NCI-H69 (cell line): ENCODE measurements around the gene UBE2D4.
"Not testable (repeated sequence)": the region's sequence is repeated elsewhere in the genome, so short reads cannot be mapped to it uniquely, and the experiment has no call there.

Source experiments
- DNase-seq: peaks from one replicate; lab custom pipeline; 2025; lab: John Stamatoyannopoulos, UW

UBE2D4 gene

GRCh38 chr7:43914795-43915194, 11.4 kb upstream of the UBE2D4 start:
- DNase-seq = no peak

- DNase-seq = no peak
These were observed 10.3 kb upstream of the UBE2D4 start for GRCh38 chr7:43915907-43916306.

- no peak for DNase-seq
These were observed 4.8 kb upstream of the UBE2D4 start for GRCh38 chr7:43921423-43921822.

GRCh38 chr7:43922726-43923125, 3.5 kb upstream of the UBE2D4 start:
- no peak for DNase-seq

GRCh38 chr7:43926798-43927123, 525 bp downstream of the UBE2D4 start:
- DNase-seq = no peak

GRCh38 chr7:43927810-43928209, 1.6 kb downstream of the UBE2D4 start:
- no peak for DNase-seq

- no peak for DNase-seq
These were observed 3.6 kb downstream of the UBE2D4 start for GRCh38 chr7:43929529-43930457.

- DNase-seq = no peak
These were observed 5.1 kb downstream of the UBE2D4 start for GRCh38 chr7:43931346-43931745.

- no peak for DNase-seq
These were observed 7.8 kb downstream of the UBE2D4 start for GRCh38 chr7:43933902-43934560.

- DNase-seq = no peak
These were observed 11.2 kb downstream of the UBE2D4 start for GRCh38 chr7:43937444-43937843.

GRCh38 chr7:43938892-43939482, 12.8 kb downstream of the UBE2D4 start:
- DNase-seq = no peak

GRCh38 chr7:43942250-43942649, 16.0 kb downstream of the UBE2D4 start:
- no peak for DNase-seq

- no peak for DNase-seq
These were observed 16.8 kb downstream of the UBE2D4 start for GRCh38 chr7:43942997-43943396.

GRCh38 chr7:43943417-43944187, 17.4 kb downstream of the UBE2D4 start:
- no peak for DNase-seq

GRCh38 chr7:43944286-43944685, 18.1 kb downstream of the UBE2D4 start:
- no peak for DNase-seq

GRCh38 chr7:43952028-43952427, 25.8 kb downstream of the UBE2D4 start:
- no peak for DNase-seq

GRCh38 chr7:43953071-43953470, 26.8 kb downstream of the UBE2D4 start:
- no peak for DNase-seq

GRCh38 chr7:43954524-43955228, 28.4 kb downstream of the UBE2D4 start:
- peak; percentile 63 for DNase-seq

- no peak for DNase-seq
These were observed 29.8 kb downstream of the UBE2D4 start for GRCh38 chr7:43956027-43956426.

- no peak for DNase-seq
These were observed 34.7 kb downstream of the UBE2D4 start for GRCh38 chr7:43960933-43961332.

- not testable (repeated sequence) for DNase-seq
These were observed 40.2 kb downstream of the UBE2D4 start for GRCh38 chr7:43966392-43966791.
